GM21447 (cell line): ENCODE data around the gene GABBR2.

Experiments used
- ATAC-seq: cut with Tn5 transposase; IDR thresholded peaks from one replicate; pipeline ENCODE4 v1.9.1; 2021; ENCODE audit not compliant: unreplicated experiment

Gene GABBR2

DNA sequence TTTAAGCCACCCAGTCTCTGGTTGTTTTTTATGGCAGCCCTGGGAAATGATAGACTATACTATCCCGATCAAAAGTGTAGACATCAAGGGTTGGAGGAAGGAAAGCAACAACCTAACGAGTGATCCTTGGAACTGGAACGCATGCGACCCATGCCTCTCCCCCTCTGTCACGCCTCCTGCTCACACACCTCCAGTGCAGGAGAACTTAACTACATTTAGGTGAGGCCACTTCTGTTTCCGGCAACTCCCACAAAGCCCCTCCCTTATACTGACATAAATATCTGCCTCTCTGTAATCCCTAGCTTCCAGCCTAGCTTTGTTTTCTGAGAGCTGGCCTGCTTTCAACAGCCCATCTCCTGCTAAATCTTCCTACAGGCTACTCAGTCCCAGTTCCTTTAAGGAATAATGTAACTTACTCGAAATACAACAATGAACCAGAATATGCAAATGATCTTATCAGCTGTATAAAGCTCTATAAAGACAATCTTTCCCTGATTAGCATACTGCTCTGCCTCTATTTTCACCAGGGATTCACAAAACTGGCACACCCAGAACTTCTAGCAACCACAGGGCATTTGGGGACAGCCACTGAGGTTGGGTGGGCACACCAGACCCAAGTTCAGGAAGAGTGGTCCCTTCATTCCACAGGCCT lies 73.9 kb downstream of the GABBR2 start:
- no peak for ATAC-seq

GRCh38 chr9:98632839-98633238 lies 75.9 kb downstream of the GABBR2 start:
- ATAC-seq, result no peak

DNA sequence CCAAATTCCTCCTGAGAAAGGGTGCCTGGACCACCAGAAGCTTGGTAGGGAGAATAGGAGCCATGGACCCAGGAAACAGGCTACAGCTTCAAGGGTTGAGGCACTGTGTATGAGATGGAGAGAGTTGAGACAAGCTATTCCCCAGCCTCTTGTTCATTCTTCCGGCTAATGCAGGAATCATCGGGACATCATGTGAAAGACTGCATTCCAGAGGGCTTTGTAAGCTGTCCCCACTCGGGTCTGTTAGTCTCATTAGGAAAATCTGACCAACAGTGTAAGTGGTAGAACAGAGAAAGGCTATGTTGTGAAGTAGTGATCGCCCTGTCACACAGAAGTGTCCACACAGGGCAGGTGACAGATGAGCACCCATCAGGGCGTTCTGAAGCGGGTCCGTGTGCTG lies 81.4 kb downstream of the GABBR2 start:
- ATAC-seq, result no peak

- ATAC-seq, result no peak
Measured at GRCh38 chr9:98625728-98626127, 83.0 kb downstream of the GABBR2 start.

GRCh38 chr9:98619788-98620187 lies 88.9 kb downstream of the GABBR2 start:
- ATAC-seq, result no peak

GRCh38 chr9:98615633-98616032 lies 93.1 kb downstream of the GABBR2 start:
- ATAC-seq, result no peak

DNA sequence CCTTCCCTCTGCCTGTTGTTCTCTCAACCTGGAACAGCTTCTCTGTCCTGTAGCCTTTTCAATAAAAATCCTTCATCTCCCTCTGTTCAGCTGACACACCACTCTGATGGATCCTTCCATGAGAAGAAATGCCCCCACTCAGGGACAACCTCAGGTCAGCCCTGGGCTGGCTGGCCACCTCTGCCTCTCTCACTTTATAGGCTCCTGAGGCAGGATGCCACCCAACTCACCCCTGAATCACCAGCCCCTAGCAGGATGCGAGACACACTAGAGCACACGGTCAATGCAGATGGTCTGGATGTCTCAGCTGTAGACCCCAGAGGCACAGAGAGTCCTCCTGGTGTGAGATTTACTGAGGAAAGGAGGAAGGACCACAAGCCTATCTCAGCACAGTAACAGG lies 93.8 kb downstream of the GABBR2 start:
- no peak for ATAC-seq

DNA sequence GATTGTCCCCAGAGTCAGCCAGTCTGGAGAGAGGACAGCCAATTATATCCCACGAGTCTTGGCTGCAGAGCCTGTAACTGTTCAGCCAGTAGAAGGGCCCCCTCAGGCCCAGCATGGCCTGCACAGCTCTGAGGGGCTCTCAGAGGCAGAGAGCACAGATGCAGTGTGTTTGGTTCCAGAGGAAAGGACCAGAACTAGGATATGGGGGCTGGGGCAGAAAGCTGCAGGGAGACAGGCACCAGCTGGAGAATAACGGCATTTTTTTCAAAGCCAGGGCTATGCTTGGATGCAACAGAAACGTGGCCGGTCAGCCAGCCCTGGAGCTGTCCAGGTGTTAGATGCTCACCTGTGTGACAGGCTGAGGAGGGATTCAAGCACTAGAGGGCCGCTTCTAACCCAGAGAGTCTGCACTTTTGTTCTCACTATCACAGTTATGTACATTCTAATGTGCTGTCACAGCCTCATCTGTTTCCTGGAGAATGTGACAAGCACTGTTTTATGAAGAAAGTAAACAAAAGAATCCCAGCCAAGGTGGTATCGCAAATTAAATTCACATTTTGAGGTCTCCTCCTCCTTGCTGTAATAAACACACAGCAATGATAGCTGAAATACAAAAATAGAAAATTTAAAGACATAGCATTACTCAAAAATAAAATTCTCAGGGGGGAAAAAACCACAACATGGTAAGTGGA lies 96.5 kb downstream of the GABBR2 start:
- ATAC-seq, result no peak

DNA sequence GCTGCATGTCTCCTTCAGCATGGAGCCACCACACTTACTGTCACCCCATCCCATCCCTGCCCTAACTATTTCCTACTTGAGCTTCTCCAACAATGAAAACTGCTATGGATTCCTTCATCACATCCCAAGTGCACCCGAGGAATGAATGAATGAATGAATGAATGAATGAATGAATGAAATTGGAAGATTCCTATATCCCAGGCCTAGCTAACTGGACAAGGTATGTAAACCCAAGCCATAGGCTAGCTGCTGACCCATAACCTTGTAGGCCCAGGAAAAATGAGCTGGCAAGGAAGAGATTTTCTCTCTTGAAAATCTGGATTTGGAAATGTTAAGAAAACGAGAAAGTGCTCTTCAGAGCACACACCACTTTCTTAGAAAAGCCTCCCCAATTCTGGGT lies 97.4 kb downstream of the GABBR2 start:
- no peak for ATAC-seq

DNA sequence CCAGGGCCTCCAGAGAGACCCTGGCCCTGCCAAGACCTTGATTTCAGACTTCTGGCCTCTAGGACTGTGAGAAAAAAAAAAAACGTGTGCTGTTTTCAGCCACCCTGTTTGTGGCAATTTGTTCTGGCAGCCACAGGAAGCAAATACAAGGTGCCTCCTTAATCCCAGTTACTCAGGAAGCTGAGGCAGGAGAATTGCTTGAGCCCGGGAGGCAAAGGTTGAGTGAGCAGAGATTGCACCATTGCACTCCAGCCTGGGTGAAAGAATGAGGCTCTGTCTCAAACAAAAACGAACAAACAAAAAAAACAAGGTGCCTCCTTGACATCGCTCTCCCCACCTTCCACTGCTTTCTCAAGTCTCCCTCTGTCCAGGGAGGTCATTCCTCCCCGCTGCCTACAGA lies 98.0 kb downstream of the GABBR2 start:
- ATAC-seq, result no peak

DNA sequence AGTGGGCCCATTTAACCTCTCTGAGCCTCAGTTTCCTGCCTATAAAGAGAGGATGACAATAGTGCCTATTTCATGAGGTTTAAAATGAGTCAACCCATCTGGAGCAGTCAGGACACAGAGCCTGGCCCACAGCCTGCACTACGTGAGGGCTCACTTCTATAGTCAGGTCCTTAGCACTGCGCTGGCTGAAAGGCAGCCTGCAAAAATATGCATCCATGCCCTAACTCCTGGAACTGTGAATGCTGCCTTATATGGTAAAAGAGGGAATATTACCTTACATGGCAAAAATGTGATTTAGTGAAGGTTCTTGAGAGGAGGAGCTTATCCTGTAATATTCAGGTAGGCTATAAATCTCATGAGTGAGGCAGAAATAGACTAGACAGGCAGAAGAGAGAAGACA lies 98.5 kb downstream of the GABBR2 start:
- ATAC-seq, result no peak

GRCh38 chr9:98609646-98610045 lies 99.1 kb downstream of the GABBR2 start:
- ATAC-seq, result no peak

DNA sequence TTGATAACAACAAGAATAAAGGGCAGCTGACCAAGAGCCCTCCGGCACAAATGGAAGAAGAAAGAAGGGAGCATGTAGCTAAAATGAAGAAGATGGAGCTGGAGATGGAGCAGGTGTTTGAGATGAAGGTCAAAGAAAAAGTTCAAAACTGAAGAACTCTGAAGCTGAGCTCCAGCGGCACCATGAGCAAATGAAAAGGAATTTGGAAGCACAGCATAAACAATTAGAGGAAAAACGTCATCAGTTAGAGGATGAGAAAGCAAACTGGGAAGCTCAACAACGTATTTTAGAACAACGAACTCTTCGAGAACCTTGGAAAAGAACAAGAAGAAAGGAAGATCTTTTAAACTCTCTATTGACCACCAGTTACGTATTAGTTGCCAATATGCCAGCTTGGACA lies 100.9 kb downstream of the GABBR2 start:
- ATAC-seq, result no peak

DNA sequence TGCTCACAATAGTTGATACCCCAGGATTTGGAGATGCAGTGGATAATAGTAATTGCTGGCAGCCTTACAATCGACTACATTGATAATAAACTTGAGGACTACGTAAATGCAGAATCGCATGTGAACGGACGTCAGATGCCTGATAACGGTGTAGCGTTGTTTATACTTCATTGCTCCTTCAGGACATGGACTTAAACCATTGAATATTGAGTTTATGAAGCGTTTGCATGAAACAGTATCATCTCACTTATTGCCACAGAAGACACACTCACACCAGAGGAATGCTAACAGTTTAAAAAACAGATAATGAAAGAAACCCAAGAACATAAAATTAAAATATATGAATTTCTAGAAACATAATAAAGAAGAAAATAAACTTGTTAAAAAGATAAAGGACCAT lies 101.6 kb downstream of the GABBR2 start:
- ATAC-seq, result no peak

GRCh38 chr9:98606730-98607129 lies 102.0 kb downstream of the GABBR2 start:
- no peak for ATAC-seq

DNA sequence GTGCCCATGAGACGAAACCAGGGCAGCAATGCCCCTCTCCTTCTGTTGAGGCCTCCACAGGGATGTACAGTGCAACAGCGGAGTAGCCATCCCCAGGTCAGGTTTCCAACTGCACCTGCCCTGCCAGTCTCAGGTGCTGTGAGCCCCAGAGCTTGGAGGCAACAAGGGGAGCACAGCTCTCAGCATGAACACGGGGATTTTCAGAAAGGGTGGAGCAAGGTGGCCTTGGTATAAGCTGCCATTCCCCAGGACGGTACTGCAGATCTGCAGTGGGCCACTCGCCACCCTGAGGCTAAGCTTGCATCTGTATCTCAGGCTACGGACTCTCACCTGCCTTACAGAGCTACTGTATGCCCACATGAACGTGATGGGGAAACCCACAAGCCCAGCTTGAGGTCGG lies 103.6 kb downstream of the GABBR2 start:
- ATAC-seq, result no peak

DNA sequence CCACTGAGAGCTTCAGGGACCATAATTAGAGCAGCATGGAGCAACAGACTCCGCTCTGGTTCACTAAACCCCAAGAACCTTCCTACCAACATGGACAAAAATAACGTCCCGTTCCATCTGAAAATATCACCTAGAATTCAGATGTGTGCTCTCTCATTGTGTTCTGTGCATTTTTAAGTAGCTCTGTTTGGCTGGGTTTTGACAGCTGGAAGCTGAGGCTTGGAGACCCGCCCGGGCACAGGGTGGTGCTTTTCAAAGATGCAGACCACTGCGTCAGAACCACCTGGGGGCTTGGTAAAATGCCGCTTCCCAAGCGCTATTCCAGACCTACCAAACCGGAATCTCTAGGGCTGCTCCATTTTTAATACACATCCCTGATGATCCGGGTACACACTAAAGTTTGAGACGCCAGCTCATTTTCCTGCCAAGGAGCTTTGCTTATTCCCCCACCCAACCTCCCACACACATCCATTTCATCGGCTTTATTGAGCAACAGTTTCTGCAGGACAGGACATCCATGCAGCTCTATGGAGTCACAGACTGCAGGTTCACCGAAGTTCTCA lies 104.8 kb downstream of the GABBR2 start:
- ATAC-seq, result no peak

- ATAC-seq, result no peak
Measured at GRCh38 chr9:98602839-98603500, 105.8 kb downstream of the GABBR2 start.

DNA sequence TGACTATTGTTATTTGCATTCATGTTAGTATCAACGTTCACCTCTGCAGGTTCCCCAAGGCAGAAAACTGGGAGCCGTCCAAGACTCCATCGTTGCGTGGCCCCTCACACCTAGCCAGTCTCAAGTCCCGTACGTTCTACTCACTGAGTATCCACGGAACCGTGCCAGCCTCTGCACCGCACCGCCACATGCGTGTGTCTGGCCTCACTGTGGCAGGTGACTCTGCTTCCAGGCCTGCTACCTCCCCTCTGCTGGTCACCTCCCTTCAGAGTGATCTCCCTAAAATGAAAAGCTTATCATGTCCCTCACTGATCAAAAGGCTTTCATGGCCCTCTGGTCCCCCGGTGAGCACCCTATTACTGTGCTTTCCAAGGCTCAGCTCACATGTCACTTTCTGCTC lies 108.1 kb downstream of the GABBR2 start:
- ATAC-seq, result no peak

DNA sequence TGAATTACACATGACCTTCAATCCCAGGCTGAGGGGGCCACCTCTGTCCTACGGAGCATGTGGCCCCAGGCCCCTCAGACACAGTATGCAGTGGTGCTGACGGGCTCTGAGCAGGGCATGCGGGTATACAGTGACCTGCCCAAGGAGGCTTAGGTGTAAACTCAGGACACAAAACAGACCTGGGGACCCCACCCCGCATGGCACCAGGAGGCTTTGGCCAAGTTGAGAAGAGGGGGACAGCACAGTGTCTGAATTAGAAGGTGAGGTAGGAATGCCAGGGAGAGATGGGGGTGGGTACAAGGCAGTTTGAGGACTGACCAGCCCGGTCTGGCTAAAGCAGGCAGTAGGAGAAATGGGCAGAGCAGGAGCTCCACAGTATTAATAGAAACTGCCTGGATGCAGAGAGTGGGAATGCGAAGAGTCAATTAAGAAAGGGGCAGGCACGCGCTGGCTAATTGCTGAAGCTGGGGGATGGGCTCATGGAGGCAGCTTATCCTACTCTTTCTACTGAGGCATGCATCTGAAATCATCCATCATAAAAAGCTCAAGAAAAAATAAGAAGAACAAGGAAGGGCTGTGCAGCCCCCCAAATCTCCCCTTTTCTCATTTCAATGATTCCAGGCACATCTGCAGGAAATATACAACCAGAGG lies 109.0 kb downstream of the GABBR2 start:
- no peak for ATAC-seq

DNA sequence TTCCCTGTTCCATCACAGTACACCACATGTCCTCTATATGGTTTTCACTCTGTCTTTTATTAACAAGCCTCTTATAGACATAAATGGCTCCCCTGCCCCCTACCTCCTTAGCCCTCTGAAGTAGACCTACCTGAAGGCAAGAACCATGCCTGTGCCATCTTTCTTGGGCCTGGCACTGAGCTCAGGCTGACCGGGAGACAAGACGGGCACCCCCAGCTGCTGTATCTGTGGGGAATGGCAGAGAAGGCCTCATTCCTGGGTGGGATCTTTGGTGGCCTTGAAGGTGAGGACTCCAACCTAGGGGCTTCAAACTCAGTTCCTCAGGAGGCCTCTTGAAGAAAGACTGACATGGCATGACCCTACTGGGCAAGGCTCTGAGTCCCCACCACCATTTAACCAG lies 109.9 kb downstream of the GABBR2 start:
- ATAC-seq, result no peak
